ENCODE data around the gene GABARAPL1. TPM values are rescaled to one million over a fixed set of nuclear protein-coding genes. Genes with fewer than 3 reads are reported as not detected.
"Not testable (repeated sequence)": the region's sequence is repeated elsewhere in the genome, so short reads cannot be mapped to it uniquely, and the experiment has no call there.

The GABARAPL1 gene
- polyA plus RNA-seq, 2 of the 4 experiments (the other 2 are of a cell fraction) = 35.9 to 46.2 TPM

DNA sequence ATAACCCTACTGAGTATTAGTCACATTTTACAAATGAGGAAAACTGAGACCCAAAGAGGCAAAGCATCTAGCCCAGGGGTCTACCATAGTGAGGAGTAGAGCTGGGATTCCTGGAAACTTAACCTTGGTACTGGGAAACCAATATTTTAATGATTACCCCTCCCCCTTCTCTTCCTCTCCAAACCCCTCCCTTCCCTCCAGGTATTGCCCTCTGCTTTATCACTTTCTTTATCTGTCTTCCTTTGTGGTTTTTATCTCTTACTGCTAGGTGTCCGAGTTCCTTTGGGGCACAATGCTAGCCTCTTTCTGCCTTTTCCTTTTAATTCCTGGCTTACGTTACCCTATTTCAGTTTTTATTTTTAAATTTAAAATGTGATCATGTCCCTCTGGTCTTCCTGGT, 2.8 kb downstream of the GABARAPL1 start:
- no peak for FAIRE-seq
- 71% methylated on average over 2 of the region's 2 CpGs for WGBS (ENCODE audit: missing lambda C conversion rate)
- TF ChIP-seq, protein P1, sequence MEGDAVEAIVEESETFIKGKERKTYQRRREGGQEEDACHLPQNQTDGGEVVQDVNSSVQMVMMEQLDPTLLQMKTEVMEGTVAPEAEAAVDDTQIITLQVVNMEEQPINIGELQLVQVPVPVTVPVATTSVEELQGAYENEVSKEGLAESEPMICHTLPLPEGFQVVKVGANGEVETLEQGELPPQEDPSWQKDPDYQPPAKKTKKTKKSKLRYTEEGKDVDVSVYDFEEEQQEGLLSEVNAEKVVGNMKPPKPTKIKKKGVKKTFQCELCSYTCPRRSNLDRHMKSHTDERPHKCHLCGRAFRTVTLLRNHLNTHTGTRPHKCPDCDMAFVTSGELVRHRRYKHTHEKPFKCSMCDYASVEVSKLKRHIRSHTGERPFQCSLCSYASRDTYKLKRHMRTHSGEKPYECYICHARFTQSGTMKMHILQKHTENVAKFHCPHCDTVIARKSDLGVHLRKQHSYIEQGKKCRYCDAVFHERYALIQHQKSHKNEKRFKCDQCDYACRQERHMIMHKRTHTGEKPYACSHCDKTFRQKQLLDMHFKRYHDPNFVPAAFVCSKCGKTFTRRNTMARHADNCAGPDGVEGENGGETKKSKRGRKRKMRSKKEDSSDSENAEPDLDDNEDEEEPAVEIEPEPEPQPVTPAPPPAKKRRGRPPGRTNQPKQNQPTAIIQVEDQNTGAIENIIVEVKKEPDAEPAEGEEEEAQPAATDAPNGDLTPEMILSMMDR (IDR thresholded peaks at IDR 0.05) = no peak
- TF ChIP-seq MAZ (IDR thresholded peaks at IDR 0.05; ENCODE audit: borderline replicate concordance, low read depth, low read length) (no peak), NPAS2 (CRISPR knock-in tag; IDR thresholded peaks at IDR 0.05; ENCODE audit: borderline replicate concordance) (no peak), FOSB (CRISPR knock-in tag; IDR thresholded peaks at IDR 0.05) (no peak), TP53 (CRISPR knock-in tag; IDR thresholded peaks at IDR 0.05) (no peak)
- H3K4me2 ChIP-seq = peak overlapping the region; percentile 74; the same call in 2 of the 3 replicates
- no peak overlapping the region for H3K4me3 ChIP-seq
- no peak for ATAC-seq
- ChIA-PET CTCF (interaction anchor here (0.6 kb wide), 1 partner anchor 14 kb away, joined by 3 read pairs; no protein-coding TSS in a partner anchor), POLR2A (no interaction called here)
- no peak for DNase-seq (ENCODE audit: low read depth in 1 of 2, low spot score in 1 of 2)
- no peak overlapping the region for H3K27ac ChIP-seq
- no peaks in the 10 kb centered on the region for H3K9me3 ChIP-seq
- H3K4me1 ChIP-seq = peaks cover 17% of the 10 kb centered on the region

DNA sequence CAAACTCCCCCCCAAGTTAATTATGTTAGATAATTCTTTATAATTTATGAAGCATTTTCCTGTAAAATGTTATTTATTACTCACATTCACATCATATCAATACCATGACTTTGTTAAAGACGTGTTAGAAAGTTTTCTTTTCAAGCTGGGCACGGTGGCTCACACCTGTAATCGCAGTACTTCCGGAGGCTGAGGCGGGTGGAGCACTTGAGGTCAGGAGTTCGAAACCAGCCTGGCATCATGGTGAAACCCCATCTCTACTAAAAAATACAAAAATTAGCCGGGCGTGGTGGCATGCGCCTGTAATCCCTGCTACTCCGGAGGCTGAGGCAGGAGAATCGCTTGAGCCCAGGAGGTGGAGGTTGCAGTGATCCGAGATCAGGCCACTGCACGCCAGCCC, 3.3 kb downstream of the GABARAPL1 start:
- H3K4me2 ChIP-seq; POLR2A ChIA-PET; DNase-seq (ENCODE audit: low read depth in 1 of 2, low spot score in 1 of 2); H3K27ac ChIP-seq; H3K4me3 ChIP-seq; H3K9me3 ChIP-seq; ATAC-seq; FAIRE-seq: not testable (repeated sequence)
- CTCF ChIA-PET = interaction anchor here (0.6 to 1.4 kb wide), 2 partner anchors 13 to 20 kb away, joined by 3 to 5 read pairs; no protein-coding TSS in a partner anchor
- 91% methylated on average over 13 of the region's 13 CpGs for WGBS (ENCODE audit: missing lambda C conversion rate)
- H3K4me1 ChIP-seq = peaks cover 17% of the 10 kb centered on the region

DNA sequence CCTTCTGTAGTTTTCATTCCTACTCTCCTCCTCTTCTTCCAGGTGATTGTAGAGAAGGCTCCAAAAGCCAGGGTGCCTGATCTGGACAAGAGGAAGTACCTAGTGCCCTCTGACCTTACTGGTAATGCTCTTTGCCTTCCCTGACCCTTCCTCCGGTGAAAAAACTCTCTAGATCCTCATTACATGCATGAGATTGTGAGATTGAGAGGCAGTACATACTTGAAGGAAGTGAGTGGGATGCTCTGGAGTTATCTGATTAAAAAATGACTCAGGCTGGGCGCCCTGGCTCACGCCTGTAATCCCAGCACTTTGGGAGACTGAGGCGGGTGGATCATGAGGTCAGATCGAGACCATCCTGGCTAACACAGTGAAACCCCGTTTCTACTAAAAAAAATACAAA, 5.3 kb downstream of the GABARAPL1 start:
- FAIRE-seq = no peak
- Histone ChIP-seq H3K4me2 (no peak overlapping the region), H3K4me1 (peaks cover 17% of the 10 kb centered on the region), H3K9me3 (no peaks in the 10 kb centered on the region), H3K27ac (no peak overlapping the region), H3K4me3 (no peak overlapping the region)
- no peak for TF ChIP-seq POLR2A (IDR thresholded peaks at IDR 0.05; ENCODE audit: low read length)
- TF ChIP-seq CBX2 (IDR thresholded peaks at IDR 0.05; ENCODE audit: borderline replicate concordance, low read depth) = no peak
- TF ChIP-seq CEBPB (IDR thresholded peaks at IDR 0.05) = no peak
- no peak for TF ChIP-seq RARB (CRISPR knock-in tag; IDR thresholded peaks at IDR 0.05)
- no peak for TF ChIP-seq HOXB13 (CRISPR knock-in tag; IDR thresholded peaks at IDR 0.05; ENCODE audit: low read depth)
- no peak for TF ChIP-seq TFCP2L1 (CRISPR knock-in tag; IDR thresholded peaks at IDR 0.05)
- no peak for TF ChIP-seq NPAS2 (CRISPR knock-in tag; IDR thresholded peaks at IDR 0.05; ENCODE audit: borderline replicate concordance)
- TF ChIP-seq RFX5 (IDR thresholded peaks at IDR 0.05) = no peak
- no peak for TF ChIP-seq CHD4 (IDR thresholded peaks at IDR 0.05; ENCODE audit: borderline replicate concordance)
- no peak for TF ChIP-seq GATA3 (IDR thresholded peaks at IDR 0.05; ENCODE audit: borderline replicate concordance)
- TF ChIP-seq FOSL2 (IDR thresholded peaks at IDR 0.05) = no peak
- no peak for TF ChIP-seq FOSL2 (CRISPR knock-in tag; IDR thresholded peaks at IDR 0.05)
- TF ChIP-seq, protein P2, sequence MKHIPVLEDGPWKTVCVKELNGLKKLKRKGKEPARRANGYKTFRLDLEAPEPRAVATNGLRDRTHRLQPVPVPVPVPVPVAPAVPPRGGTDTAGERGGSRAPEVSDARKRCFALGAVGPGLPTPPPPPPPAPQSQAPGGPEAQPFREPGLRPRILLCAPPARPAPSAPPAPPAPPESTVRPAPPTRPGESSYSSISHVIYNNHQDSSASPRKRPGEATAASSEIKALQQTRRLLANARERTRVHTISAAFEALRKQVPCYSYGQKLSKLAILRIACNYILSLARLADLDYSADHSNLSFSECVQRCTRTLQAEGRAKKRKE (CRISPR knock-in tag; IDR thresholded peaks at IDR 0.05; ENCODE audit: low read depth) = no peak
- TF ChIP-seq, protein P3, sequence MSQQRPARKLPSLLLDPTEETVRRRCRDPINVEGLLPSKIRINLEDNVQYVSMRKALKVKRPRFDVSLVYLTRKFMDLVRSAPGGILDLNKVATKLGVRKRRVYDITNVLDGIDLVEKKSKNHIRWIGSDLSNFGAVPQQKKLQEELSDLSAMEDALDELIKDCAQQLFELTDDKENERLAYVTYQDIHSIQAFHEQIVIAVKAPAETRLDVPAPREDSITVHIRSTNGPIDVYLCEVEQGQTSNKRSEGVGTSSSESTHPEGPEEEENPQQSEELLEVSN (IDR thresholded peaks at IDR 0.05; ENCODE audit: borderline replicate concordance, low read depth) = no peak
- no peak for TF ChIP-seq FOSB (CRISPR knock-in tag; IDR thresholded peaks at IDR 0.05)
- no peak for DNase-seq (ENCODE audit: low read depth in 1 of 2, low spot score in 1 of 2)
- no peak for ATAC-seq
- ChIA-PET CTCF (interaction anchor here (2.0 kb wide), 1 partner anchor 65 kb away, joined by 6 read pairs; no protein-coding TSS in a partner anchor), POLR2A (no interaction called here)
- WGBS (ENCODE audit: missing lambda C conversion rate) = 95% methylated on average over 6 of the region's 6 CpGs
